ENCODE measurements around the gene PTPRH. TPM values are rescaled to one million over a fixed set of nuclear protein-coding genes. Genes with fewer than 3 reads are reported as not detected.
"Not testable (repeated sequence)": the region's sequence is repeated elsewhere in the genome, so short reads cannot be mapped to it uniquely, and the experiment has no call there.

Gene PTPRH
- polyA plus RNA-seq, 1 donor, result 0.27 TPM

DNA sequence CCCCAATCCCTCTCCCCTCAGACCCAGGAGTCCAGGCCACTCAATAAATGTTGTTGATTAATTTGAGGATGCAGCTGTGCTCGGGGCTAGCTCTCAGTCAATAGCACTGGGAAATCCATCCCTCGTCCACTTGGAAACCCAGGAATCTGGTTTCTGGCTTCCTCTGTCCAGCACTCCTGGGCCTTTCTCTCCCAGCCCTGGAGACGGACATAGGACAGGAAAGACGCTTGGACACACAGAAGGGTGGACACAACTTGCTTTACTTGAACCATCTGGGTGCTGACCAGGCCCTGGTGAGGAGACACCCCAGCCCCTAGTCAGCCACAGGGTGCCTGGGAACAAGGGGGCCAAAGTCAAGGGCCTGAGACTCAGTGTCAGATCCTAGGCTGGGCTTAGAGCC is 50.9 kb downstream of the PTPRH start:
- DNase-seq, result no peak

DNA sequence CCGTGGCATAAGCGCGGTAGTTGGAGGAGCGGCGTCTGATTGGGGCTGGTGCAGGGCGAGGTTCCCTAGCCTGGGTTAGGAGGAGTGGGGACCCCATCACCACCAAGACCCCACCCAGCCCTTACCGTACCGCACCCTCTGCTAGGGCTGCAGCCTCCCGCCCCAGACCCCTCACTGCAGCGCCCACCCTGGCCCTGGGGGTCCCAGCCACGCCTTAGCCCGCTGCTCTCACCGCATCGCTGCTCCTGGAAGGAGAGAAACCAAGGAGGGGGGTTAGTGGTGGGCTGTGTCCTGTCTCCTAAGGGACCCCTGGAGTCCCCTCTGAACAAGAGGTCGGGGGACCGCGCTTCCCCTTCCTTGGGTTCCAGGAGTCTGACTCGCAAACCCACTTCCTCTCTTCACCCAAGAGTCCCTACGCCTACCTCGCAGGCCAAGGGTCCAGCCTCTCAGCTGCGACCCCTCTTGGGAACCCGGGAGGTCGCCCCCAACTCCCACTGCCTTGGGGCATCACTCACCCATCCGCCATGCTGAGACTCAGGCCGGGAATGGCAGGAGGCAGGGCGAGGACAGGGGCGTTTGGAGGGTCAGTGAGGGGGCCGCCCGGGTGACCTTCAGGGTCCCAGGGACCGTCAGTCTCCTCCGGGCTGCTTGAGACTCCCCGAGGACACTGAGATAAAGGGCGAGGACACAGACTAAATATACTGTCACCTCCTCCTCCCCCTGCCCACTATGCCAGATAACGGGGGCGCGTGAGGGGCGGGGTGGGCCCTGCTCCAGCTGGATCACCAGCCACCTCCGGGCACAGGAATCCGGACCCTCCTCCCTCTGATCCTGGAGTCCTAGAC is 52.0 kb downstream of the PTPRH start, which contains the start of gene TNNI3:
TNNI3 (minus strand) TSS at position 669 of the 845 bp plus-strand sequence; CDS start at position 526, 143 bp downstream.
- no peak for DNase-seq

DNA sequence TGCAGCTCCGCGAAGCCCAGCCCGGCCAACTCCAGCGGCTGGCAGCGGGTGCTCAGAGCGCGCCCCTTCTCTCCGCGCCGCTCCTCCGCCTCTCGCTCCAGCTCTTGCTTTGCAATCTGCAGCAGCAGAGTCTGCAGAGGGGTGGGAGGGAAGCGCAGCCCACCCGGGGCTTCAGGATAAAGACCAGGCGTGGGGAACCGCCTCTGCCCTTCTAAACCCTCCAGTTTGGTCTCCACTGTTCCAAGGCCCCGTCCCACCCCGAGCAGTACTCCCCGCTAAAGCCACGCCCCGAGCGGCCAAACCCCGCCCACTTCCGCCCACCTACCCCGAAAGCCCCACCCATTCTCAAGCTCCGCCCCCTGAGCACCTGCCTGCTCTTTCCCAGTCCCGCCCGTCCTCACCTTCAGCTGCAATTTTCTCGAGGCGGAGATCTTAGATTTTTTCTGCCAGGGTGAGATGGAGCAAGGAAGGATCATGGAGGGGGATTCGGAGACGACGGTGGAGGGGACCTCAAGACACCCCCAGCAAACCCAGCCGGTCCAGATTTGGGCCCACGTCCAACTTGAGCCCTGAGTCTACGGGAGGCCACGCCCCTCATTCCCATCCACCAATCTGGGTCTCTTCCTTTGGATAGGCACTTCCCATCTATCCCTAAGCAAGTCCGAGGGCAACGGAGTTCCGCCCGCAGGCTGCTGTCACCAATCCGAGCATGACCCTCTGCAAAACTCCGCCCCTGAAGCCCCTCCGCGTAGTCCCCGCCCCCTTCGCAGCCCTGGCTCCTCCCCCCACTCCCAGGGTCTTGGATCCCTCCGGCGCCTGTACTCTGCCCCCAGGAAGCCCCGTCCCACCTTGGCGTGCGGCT is 52.9 kb downstream of the PTPRH start:
- no peak for DNase-seq

DNA sequence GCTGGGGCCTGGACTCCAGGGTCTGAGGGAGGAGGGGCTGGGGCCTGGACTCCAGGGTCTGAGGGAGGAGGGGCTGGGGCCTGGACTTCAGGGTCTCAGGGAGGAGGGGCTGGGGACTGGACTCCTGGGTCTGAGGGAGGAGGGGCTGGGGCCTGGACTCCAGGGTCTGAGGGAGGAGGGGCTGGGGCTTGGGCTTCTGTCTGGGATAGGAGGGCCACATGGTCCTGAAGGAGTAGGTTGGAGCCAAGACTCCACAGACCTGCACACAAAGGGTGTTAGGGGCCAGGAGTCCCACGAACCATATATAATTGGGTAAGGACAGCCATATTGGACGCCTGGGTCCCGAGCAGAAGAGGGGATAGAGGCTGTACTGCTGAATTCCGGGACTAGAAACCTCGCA is 53.5 kb downstream of the PTPRH start:
- not testable (repeated sequence) for DNase-seq

DNA sequence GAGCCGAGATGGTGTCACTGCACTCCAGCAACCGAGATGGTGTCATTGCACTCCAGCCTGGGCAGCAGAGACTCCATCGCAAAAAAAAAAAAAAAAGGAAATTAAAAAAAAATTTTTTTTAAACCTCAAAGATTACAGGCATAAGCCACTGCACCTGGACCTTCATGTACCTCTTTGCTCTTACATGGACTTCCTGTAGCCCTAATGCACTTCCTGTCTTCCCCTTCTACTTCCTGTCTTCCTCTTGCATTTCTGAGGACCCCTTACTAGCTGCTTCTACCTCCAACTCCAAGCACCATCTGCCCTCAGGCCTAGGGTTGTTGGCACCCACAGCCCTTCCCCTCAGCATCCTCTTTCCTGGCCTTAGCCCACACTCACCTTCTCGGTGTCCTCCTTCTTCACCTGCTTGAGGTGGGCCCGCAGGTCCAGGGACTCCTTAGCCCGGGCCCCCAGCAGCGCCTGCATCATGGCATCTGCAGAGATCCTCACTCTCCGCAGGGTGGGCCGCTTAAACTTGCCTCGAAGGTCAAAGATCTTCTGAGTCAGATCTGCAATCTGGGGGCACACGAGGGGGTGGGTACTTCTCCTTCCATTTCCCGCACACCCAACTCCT is 55.5 kb downstream of the PTPRH start:
- DNase-seq, result no peak

DNA sequence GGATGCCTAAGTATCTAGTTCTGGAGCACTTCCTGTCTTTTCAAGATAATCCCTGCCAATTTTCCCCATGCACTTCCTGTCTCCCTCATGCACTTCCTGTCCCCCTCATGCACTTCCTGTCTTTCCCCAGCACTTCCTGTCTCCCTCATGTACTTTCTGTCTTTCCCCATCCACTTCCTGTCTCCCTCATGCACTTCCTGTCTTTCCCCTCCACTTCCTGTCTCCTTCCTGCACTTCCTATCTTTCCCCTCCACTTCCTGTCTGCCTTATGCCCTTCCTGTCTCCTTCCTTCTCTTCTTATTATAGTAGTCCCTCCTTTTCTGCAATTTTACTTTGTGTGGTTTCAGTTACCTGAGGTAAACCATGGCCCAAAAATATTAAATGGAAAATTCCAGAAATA is 57.3 kb downstream of the PTPRH start:
- DNase-seq, result no peak

DNA sequence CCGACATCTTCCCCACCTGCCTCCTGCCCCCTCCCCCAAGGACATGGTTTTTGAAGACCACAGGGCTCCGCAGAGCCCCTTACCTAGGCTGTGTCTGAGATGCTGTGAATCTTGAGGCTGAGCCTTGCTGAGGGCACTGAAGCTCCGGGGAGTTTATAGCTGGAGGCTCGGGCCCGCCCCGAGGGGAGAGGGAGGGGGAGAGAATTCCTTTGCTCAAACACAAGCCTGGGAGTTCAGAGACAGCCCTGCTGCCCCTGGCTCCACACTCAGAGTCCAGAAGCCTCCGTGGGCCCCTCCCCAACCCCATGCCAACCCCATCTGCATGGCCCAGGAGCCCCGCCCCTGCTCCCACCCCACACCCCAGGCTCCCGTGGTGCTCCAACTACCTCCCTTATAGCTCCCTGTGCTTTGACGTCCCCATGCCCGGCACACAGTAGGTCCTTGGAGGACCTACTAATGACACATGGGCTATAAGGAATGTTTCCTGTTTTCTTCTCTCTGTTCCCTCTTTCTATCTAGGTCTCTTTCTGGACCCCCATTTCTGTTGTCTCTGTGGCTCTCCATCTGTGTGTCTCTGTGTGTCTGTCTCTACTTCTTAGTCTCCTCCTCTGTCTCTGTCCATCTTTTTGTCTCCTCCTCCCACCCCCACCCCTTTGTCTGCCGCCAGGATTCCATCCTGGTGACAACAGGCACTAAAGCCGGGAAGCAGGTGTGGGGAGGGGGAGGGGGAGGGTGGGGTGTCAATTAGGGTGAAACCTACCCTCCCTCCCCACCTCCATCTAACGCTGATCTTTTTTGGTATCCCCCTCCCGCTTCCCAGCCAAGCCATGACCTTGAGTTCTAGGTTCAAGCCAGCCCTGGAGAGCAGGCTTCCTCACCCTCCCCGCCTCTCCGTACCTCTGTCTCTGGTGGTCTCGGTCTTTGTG is 60.0 kb downstream of the PTPRH start, which contains the start of gene TNNT1:
TNNT1 (minus strand) TSS at position 129 of the 926 bp plus-strand sequence. CDS start 2,049 bp downstream, outside the sequence.
- no peak for DNase-seq

DNA sequence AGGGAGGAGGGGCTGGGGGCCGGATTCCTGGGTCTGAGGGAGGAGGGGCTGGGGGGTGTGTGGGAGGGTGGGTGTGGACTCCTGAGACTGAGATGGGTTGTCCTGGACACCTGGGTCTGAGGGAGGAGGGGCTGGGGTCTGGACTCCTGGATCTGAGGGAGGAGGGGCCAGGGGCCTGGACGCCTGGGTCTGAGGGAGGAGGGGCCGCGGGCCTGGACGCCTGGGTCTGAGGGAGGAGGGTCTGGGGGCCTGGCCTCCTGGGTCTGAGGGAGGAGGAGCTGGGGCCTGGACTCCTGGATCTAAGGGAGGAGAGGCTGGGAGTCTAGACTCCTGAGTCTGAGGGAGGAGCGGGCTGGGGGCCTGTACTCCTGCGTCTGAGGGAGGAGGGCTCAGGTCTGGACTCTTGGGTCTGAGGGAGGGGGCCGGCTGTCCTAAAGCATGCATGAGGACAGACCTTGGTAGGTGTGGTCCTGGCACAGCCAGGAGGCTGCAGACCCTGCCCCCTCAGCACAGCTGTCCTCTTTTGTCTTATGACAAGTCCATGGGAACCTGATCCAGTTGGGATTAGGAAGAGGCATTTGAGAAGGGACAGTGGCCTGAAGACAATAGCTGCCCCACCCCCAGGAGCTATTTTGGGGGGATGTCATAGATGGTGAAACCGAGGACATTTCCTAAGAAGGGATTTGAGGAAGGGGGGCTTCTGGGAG is 61.6 kb downstream of the PTPRH start:
- no peak for DNase-seq

DNA sequence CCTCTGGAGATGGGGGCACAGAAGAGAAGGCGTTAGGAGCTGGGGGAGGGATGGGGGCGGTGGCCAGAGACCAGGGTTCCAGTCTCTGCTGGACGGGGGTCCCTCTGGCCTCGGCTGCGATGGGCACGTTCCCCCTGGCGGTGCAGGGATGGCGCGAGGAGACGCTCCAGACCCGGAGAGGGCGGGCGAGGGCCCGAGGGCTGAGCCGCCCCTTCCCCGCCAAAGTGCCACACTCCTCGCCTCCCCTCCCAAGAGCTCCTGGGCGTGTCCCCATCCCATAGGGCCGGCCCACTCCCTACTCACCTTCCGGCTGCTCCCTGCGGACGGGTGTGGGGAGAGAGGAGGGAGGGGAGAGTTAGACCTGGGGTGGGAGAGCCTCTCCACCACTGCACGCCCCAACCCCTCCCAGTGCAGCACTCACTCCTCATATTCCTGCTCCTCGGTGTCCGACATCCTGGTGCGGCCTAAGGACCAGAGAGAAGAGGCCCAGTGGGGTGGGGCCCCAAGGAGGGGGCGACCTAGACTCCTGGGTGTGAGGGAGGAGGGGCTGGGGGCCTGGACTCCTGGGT is 62.5 kb downstream of the PTPRH start:
- no peak for DNase-seq

DNA sequence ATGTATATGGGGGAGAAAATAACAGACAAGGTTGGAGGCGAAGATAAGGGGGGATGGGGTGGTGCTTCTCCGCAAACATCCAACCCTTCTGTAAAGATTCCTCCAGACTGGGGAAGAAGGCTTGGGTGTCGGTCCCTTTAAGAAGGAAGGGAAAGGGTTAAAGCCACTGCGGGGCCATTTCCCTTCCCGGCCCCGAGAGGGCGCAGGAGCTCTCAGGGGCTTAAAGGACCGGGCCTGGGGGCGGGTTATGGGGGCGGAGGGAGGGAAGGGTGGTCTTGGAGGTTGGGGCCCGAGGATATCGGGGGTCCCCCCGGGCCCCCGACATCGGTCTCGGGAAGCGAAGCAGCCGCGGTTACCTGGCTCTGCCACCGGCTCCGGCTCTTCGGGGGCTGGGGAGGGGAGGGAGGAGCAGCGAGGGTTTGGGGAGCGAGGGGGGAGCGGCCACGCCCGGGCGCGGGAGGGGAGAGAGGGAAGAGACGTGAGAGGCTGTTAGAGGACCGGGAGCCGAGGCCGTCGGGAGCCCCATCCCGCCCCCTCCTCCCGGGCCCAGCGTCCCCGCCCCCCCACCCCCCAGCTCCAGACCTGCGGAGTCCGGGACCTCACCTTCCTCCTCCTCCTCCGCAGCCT is 63.1 kb downstream of the PTPRH start:
- DNase-seq, result no peak

DNA sequence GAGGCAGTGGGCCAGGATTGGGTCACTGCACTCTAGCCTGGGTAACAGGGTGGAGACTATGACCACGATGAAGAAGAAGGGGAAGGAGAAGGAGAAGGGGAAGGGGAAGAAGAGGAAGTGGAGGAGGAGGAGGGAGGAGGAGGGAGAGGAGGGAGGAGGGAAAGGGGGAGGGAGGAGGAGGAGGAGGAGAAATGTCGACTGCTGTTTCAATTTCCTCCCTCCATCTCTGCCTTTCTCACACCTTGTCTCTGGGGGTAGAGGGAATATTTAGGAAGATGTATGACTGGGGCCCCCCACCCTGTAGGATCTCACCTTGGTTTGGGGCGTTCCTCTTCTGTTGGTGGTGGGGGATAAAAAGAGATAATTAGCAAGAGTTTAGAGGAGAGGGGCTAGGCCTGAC is 64.1 kb downstream of the PTPRH start:
- no peak for DNase-seq

DNA sequence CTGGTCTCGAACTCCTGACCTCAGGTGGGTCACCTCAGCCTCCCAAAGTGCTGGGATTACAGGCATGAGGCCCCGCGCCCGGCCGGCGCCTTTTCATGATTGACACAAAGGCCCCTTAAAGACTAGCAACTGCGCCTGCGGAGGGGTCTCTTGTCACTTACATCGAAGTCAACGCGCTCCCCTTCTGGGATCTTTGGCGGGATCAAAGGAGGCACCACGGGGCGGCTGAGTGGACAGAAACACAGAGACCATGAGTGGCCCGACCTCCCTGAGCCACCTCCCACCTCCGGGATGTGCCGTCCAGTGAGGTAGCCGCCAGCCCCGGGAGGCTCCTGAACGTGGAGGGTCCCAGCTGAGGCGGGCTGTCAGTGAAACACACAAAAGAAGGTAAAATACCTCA is 67.6 kb downstream of the PTPRH start:
- no peak for DNase-seq

DNA sequence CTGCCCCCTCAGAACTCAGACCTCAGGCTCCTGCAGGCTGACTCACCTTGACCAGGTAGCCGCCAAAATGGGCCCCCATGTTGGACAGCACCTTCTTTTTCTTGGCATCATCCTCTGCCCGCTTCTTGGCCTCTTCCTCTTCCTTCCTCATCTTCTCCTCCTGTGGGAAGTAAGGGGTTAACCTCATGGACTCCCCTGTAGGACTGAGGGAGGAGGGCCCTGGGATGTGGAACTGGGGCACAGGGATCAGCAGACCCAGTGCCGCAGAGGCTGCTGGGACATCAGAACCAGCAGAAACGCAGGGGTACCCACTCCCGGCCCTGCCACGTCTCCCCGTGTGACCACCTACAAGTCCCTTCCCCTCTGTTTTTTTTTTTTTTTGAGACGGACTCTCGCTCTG is 71.4 kb downstream of the PTPRH start:
- DNase-seq, result no peak

DNA sequence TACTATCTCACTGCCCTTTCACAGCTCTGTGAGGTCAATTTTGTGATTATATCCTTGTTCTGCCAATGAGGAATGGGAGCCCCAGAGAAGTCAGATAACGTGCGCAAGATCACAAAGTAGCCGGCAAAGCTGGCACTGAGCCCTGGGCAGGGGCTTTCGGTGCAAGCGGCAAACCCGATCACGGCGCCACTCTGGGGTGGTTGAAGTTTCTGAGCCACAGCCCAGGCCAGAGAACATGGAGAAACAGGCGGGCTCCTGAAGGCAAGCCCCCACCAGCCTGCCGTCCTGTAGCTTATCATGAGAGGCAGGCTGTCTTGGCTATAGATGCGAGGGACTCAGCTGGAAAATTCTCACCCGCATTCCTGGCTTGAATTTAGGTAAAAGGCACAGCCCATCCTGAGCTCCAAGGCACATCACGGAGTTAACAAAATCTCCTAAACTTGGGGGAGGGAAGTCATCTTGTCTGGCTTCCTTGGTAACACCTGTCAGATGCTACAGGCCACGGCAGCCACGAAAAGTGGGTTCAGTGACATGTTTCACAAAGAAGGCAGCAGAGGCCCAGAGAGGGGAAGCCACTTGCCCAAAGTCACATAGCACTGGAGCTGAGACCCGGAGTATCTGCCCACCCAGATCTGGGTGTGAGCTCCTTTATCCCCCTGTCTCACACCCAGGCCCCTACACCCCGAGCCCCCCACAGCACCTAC is 72.8 kb downstream of the PTPRH start:
- no peak for DNase-seq

DNA sequence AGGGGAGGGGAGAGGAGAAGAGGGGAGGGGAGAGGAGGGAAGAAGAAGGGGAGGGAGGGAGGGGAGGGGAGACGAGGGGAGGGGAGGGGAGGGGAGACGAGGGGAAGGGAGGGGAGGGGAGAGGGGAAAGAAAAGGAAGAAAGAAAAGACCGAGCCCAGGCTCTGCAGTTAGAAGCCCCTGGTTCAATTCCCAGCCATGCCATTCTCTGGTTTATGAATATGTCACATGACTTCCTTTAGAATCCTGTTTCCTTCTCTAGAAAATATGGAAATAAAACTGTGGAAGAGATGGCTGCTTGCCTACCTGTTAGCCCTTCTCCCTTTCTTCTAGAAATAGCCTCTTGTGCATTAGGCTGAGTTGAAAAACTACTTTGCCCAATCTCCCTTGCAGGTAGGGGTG is 74.6 kb downstream of the PTPRH start:
- DNase-seq, result no peak

DNA sequence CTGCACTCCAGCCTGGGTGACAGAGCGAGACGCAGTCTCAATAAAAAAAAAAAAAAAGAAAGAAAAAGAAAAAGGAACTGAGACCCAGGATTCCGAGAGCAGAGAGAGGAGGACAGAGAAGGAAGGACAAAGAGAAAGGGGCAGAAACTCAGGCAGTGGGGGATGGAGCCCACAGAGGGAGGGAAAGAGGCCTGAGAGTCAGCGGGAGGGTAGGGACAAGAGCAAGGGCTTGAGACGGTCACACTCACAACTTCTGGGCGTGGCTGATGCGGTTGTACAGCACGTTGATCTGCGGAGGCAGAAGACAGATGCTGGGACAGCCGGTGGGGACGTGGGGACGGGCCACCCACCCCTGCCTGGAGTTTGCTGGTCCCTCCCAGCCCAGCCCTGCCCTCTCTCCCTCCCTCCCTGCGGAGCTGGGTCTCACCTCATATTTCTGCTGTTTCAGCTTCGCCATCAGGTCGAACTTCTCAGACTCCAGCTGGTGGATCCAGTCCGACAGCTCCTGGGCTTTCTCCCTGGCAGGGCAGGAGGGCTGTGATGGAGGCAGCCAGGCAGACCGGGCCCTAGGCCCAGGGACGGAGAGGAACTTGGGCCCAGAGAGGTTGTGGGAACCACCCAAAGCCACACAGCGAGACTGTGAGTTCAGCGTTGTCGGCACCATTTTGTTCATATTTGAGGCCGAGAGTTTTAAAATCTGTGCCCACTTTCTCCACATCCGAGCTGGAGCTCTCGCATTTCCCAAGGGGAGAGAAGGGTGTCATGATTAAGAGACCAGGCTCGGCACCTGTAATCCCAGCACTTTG is 75.5 kb downstream of the PTPRH start:
- no peak for DNase-seq

DNA sequence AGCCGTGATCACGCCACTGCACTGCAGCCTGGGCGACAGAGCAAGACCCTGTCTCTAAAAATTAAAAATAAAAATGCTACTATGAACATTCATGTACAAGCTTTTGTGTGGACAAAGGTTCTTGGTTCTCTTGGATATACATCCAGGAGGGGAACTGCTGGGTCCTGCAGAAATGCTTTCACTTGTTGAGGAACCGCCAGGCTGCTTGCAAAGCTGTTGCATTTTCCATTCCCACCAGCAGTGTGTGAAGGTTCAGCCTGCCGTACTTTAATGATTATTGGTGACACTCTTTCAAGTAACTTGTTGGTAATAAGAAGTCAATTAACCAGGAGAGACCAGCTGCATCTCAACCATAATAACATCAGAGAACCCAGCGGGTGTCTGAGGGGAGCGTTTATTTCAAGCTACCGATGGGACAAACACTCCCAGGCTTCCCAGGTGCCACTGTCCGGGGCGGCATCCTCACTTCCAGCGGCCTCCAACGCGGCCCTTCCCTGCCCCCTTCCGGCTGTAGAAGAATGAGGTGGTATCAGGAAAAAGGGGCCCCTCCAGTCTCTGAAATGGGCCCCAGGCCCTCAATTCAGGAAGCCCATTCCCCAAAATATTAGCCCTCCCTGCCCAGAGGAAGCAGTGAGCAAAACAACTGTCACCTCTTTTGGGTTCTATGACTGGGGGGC is 76.7 kb downstream of the PTPRH start:
- no peak for DNase-seq

DNA sequence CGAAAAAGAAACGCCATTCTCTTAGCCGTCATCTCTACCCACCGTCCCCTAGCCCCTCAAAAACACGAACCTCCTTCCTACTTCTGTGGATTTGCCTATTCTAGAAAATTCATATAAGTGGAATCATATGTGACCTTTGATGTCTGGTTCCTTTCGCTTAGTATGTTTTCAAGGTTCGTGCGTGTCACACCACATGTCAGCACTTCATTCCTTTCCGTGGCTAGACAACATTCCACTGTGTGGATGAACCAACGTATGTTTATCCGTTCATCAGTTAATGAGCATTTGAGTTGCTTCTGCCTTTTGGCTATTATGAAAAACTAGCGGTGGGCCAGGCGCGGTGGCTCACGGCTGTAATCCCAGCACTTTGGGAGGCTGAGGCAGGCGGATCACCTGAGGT is 77.9 kb downstream of the PTPRH start:
- no peak for DNase-seq

All from hindlimb muscle (tissue), 1 donor.